ENCODE results near the gene PEX3.
"Not testable (repeated sequence)": the region's sequence is repeated elsewhere in the genome, so short reads cannot be mapped to it uniquely, and the experiment has no call there.

Gene PEX3

GRCh38 chr6:143506620-143507019 lies 56.0 kb downstream of the PEX3 start:
- DNase-seq (ENCODE audit: low read depth in 2 of 2): no peak

DNA sequence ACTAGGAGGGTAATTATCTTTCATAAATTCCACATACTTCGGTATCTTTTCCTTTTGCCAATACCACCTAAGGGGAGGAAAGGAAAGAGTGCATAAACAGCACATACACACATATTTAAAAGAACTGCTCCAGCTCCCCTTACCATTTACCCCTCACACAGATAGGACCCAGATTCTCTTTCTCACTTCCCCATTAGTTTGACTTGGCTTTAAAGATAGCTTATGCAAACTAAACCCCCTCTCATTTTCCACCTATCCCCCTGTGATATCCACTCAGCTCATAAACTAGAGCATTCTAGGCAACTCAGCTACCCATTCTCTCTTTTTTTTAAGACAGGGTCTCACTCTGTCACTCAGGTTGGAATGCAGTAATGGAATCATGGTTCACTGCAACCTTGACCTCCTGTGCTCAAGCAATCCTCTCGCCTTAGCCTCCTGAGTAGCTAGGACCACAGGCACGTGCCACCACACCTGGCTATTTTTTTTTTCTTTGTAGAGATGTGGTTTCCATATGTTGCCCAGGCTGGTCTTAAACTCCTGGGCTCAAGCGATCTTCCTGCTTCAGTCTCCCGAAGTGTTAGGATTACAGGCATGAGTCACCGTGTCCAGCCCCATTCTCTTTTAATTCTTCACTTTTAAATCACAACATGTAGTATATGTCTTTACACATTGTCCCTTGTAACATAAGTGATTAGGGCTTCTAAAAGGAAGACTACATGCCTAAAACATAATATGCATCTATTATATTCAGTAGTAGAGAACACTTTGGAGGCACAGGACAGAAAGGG lies 56.9 kb downstream of the PEX3 start:
- DNase-seq (ENCODE audit: low read depth in 2 of 2): no peak

DNA sequence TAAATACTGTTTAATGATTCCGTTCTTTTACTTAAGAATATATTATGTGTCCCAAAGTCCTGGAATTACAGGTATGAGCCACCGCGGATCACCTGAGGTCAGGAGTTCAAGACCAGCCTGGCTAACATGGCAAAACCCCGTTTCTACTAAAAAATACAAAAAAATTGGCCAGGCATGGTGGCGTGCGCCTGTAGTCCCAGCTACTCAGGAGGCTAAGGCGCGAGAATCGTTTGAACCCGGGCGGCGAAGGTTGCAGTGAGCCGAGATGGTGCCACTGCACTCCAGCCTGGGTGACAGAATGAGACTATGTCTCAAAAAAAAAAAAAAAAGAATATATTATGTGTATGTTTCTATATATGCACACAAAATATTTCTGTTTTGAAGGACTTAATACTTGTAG lies 59.7 kb downstream of the PEX3 start:
- DNase-seq (ENCODE audit: low read depth in 2 of 2): not testable (repeated sequence)

- peak; percentile 46 to 59 for DNase-seq (ENCODE audit: low read depth in 2 of 2)
Observed at GRCh38 chr6:143510991-143511891, 60.6 kb downstream of the PEX3 start, which contains the start of gene FUCA2. Gene FUCA2, minus strand, starts transcription at chr6:143511720. Its CDS starts 86 bp downstream, at chr6:143511634.

GRCh38 chr6:143513410-143513809 lies 62.8 kb downstream of the PEX3 start:
- no peak for DNase-seq (ENCODE audit: low read depth in 2 of 2)

- DNase-seq (ENCODE audit: low read depth in 2 of 2): no peak
Observed at GRCh38 chr6:143515061-143515760, 64.6 kb downstream of the PEX3 start.

DNA sequence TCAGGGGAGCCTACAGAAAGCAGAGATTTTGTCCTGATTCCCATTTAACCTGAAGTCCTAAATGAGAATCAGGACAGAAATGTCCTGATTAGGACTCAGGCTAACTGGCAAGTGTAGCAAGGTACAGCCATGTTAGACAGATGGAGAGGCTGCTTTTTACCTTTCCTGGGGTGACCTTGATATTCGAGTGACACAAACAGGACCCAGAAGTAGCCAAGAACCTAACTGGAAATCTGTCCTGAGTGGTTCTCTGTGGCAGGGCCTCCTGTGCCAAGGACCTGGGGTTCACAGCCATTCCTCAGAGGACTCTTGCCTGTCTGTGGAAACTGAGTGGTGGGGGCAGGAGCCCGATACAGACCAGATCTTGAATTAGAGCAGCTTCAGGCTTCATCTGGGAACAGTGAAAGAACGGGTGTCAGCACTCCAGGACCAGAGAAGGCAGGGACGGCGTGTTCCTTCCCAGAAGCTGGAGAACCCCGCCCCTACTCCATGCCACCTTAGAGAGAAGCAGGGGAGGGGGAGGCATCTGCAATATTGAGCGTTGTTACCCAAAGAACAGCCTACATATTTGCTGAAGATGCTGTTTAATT lies 65.3 kb downstream of the PEX3 start:
- no peak for DNase-seq (ENCODE audit: low read depth in 2 of 2)

DNA sequence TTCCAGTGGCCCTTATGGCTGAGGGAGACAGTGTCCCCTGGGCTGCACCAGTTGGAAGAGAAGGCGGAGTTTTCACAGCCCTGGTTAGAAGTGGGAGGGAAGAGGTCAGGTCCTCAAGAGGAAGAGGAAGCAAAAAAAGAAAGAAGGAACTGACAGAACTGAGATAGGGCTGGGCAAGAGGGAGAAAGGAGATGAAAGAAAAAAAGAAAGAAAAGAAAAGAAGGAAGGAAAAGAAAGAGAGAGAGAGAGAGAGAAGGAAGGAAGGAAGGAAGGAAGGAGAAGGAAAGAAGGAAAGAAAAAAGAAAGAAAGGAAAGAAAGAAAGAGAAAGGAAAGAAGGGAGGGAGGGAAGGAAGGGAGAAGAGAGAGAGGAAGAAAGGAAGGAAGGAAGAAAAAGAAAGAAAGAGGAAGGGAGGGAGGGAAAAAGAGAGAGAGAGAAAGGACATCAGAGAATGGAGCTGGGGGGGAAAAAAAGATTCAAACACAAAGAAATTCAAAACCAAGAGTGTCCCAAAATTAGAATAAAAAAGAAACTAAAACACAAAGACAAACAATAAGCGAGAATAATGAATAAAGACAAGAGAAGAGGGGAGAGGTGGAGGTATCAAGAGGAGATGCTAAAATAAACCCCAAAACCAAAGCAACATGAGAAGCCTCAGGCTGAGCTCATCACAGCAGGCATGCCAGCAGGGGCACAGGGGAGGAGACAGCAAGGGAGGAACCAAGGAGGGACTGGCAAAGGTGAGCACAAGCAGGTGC lies 66.3 kb downstream of the PEX3 start:
- no peak for DNase-seq (ENCODE audit: low read depth in 2 of 2)

DNA sequence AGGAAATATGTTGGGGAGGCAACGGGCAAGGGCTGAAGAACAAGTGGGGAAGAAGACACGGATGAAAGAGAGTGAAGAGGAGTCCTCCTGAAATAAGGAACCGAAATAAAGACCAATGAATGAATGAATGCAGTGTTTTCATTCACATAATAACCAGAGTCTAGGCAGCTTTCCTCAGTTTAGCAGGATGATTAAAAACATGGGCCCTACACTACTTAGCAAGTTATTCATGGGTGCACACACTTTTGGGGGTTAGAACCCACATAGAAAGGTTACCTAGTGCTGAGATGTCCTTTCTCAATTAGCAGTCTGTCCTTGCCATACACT lies 66.8 kb downstream of the PEX3 start:
- no peak for DNase-seq (ENCODE audit: low read depth in 2 of 2)

DNA sequence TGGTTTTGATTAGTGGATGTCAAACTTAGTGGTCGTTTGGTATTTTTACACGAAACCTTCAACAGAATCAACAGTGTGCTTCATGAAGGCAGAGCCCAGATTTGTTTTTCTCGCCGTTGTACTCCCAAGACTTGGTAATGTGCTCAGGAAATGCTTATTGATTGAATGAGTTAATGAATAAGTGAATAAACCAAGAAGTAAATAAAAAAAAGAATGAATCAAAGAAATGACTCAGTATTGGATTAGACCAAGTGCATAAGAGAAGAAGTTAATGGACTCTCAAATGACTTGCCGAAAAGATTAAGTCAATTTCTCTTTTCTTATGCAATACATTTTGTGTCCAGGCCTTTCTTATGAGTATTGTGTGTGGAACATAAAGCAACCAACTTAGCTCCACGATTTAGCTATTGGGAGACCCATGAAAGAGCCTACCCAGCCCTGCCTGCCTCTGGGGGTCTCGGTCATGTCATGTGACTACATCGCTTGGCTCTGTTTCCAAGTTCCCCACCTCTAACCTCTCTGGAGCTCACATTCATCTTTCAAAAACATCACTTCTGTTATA lies 71.5 kb downstream of the PEX3 start:
- DNase-seq (ENCODE audit: low read depth in 2 of 2): no peak

- no peak for DNase-seq (ENCODE audit: low read depth in 2 of 2)
Observed at GRCh38 chr6:143525356-143525755, 74.8 kb downstream of the PEX3 start.

DNA sequence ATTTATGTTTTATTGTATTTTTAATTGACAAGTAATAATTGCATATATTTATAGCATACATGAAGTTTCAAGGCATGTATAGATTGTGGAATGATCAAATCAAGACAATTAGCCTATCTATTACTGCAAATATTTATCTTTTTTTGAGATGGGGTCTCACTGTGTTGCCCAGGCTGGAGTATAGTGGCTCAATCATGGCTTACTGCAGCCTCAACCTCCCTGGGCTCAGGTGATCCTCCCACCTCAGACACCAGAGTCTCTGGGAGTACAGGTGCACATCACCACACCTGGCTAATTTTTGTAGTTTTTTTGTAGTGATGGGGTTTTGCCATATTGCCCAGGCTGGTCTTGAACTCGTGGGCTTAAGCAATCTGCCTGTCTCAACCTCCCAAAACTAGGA lies 77.1 kb downstream of the PEX3 start:
- no peak for DNase-seq (ENCODE audit: low read depth in 2 of 2)

- no peak for DNase-seq (ENCODE audit: low read depth in 2 of 2)
Observed at GRCh38 chr6:143528164-143528811, 77.7 kb downstream of the PEX3 start.

GRCh38 chr6:143529095-143529494 lies 78.5 kb downstream of the PEX3 start:
- no peak for DNase-seq (ENCODE audit: low read depth in 2 of 2)

DNA sequence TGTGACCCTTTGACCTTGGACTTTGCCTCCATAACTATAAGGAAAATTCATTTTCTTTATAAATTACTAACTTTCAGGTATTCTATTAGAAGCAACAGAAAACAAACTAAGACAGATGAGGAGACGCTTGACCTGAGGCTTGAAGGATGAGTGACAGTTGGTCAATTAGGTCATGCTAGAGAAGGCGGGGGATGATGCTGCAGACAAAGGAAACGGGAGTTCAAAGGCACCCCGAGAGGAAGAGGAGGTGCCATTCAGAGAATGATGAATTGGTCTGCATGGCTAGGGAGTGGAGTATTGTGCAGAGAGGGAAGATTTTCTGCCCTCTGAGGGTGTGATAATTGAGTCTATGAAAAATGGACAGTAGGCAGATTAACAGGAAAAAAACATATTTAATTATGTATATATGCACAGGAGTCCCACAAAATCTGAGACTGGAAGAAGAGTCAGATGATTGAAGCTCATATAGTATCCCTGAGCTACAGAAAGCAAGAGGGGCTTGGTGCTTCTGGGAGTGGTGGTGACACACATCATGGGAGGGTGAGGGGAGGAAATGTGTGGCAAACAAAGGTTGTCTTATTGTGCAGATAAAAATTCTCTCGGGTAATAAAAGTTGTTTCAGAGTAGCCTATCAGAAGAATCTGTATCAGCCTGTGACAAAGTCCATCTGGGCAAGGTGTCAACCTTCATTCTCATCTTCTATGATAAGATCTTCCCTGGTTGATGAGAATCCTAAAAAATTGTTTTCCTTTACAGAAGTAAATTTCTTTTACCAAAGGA lies 81.3 kb downstream of the PEX3 start:
- no peak for DNase-seq (ENCODE audit: low read depth in 2 of 2)

DNA sequence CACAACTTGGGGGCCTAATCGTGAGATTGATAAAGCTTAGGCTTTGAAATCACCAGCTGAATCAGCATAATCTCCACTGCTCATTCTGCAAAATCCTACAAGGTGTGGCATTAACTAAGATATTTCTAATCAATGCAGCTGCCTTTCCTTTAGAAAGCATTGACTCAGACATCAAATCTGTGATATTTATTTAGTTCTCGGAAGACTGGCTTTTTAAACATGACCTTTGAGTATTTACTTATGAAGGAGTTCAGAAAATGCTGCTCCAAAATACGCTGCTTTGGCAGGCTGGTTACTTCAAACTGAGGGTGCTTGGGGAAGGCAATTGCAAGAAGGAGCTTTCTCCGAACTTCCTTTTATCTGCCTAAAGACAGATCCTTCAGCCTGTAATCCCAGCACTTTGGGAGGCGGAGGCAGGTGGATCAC lies 84.6 kb downstream of the PEX3 start:
- no peak for DNase-seq (ENCODE audit: low read depth in 2 of 2)

- peak in 1 of 2 experiments; percentile 45 for DNase-seq (ENCODE audit: low read depth in 2 of 2)
Observed at GRCh38 chr6:143536461-143536865, 85.9 kb downstream of the PEX3 start.

GRCh38 chr6:143536866-143537691 lies 86.5 kb downstream of the PEX3 start:
- DNase-seq (ENCODE audit: low read depth in 2 of 2): peak; percentile 35 to 40

DNA sequence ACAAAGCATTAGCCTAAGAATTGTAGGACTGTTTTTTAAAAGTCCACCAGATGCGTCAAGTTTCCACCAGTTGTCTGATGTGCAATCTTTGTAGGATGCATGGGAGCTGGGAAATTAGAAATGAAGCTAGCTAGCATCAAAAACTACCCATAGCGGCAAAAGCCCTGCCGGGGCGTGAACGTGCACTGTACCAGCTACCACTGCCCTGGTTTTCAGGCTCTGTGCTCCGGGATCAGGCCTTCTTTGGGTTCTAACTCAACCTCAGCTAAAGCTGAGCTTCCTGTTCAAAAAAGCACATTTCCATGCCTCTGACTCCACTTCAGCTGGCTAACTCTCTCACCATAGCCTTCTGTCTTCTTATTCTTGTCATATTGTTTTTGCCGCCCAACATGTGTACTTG lies 87.8 kb downstream of the PEX3 start:
- DNase-seq (ENCODE audit: low read depth in 2 of 2): no peak
